Activated naive CD8-positive, alpha-beta T cell treated with anti-CD3 and anti-CD28 coated beads, Interleukin-2, amount 50 U/mL, for 24 hours (primary cell): ENCODE results near the gene SLC39A12.

Experiments used
- ATAC-seq: fragments of 150-1000 bp; cut with Tn5 transposase; one replicate; pipeline ENCODE4 v1.10.0; 2021
- DNase-seq: peaks from one replicate; pipeline ENCODE4 v3.0.0; 2021
- H3K27ac Mint-ChIP-seq: one replicate; pipeline ENCODE4 v1.8.0; 2021; ENCODE audit warnings: mild to moderate bottlenecking, mixed read lengths
- H3K27me3 Mint-ChIP-seq: one replicate; pipeline ENCODE4 v1.8.0; 2021; ENCODE audit warnings: mixed read lengths
- H3K36me3 Mint-ChIP-seq: one replicate; pipeline ENCODE4 v1.8.0; 2021; ENCODE audit warnings: low read depth, mixed read lengths
- H3K4me1 Mint-ChIP-seq: one replicate; pipeline ENCODE4 v1.8.0; 2021; ENCODE audit warnings: mixed read lengths
- H3K4me3 Mint-ChIP-seq: one replicate; pipeline ENCODE4 v1.8.0; 2021; ENCODE audit warnings: mild to moderate bottlenecking, moderate library complexity, mixed read lengths
- H3K9me3 Mint-ChIP-seq: one replicate; pipeline ENCODE4 v1.8.0; 2021; ENCODE audit warnings: mixed read lengths

Gene SLC39A12

GRCh38 chr10:17951868-17952371 is at the start of gene SLC39A12:
Gene SLC39A12, plus strand, starts transcription at chr10:17951918. Its CDS starts 1,359 bp downstream, at chr10:17953277.
- DNase-seq, result no peak
- Mint-ChIP-seq H3K27me3 (no peaks in the 10 kb centered on the region), H3K4me1 (no peaks in the 10 kb centered on the region), H3K36me3 (no peaks in the 10 kb centered on the region), H3K27ac (no peak within 1 kb of the TSS), H3K4me3 (no peak within 1 kb of the TSS), H3K9me3 (no peaks in the 10 kb centered on the region)
- ATAC-seq, result no peak

- DNase-seq (no peak), ATAC-seq (no peak)
- Mint-ChIP-seq H3K27ac (no peak overlapping the region), H3K9me3 (no peaks in the 10 kb centered on the region), H3K36me3 (no peaks in the 10 kb centered on the region), H3K27me3 (no peaks in the 10 kb centered on the region), H3K4me3 (no peak overlapping the region), H3K4me1 (no peaks in the 10 kb centered on the region)
Measured at GRCh38 chr10:17904564-17904963, 47.2 kb upstream of the SLC39A12 start.

GRCh38 chr10:17905491-17905890 is 46.2 kb upstream of the SLC39A12 start:
- H3K9me3 Mint-ChIP-seq, result no peaks in the 10 kb centered on the region
- no peak for DNase-seq

GRCh38 chr10:17906002-17906401 is 45.7 kb upstream of the SLC39A12 start:
- Mint-ChIP-seq H3K9me3 (no peaks in the 10 kb centered on the region), H3K4me3 (no peak overlapping the region), H3K36me3 (no peaks in the 10 kb centered on the region), H3K27me3 (no peaks in the 10 kb centered on the region), H3K4me1 (no peaks in the 10 kb centered on the region), H3K27ac (no peak overlapping the region)
- ATAC-seq (no peak), DNase-seq (no peak)

More at GRCh38 chr10:17905491-17905890, 46.2 kb upstream of the SLC39A12 start:
- Mint-ChIP-seq H3K27me3 (no peaks in the 10 kb centered on the region), H3K27ac (no peak overlapping the region), H3K36me3 (no peaks in the 10 kb centered on the region), H3K4me1 (no peaks in the 10 kb centered on the region), H3K4me3 (no peak overlapping the region)
- no peak for ATAC-seq

- Mint-ChIP-seq H3K27me3 (no peaks in the 10 kb centered on the region), H3K27ac (no peak overlapping the region), H3K4me1 (no peaks in the 10 kb centered on the region), H3K4me3 (no peak overlapping the region), H3K9me3 (no peaks in the 10 kb centered on the region), H3K36me3 (no peaks in the 10 kb centered on the region)
- DNase-seq (no peak), ATAC-seq (no peak)
Measured at GRCh38 chr10:17907641-17908040, 44.1 kb upstream of the SLC39A12 start.

- peak; percentile 3 for DNase-seq
- Mint-ChIP-seq H3K36me3 (no peaks in the 10 kb centered on the region), H3K9me3 (no peaks in the 10 kb centered on the region), H3K27me3 (no peaks in the 10 kb centered on the region), H3K4me1 (no peaks in the 10 kb centered on the region), H3K27ac (no peak overlapping the region), H3K4me3 (no peak overlapping the region)
- ATAC-seq, result no peak
Measured at GRCh38 chr10:17910125-17910789, 41.5 kb upstream of the SLC39A12 start.

- Mint-ChIP-seq H3K9me3 (no peaks in the 10 kb centered on the region), H3K27ac (no peak overlapping the region), H3K4me1 (no peaks in the 10 kb centered on the region), H3K36me3 (no peaks in the 10 kb centered on the region), H3K27me3 (no peaks in the 10 kb centered on the region), H3K4me3 (no peak overlapping the region)
- DNase-seq (no peak), ATAC-seq (no peak)
Measured at GRCh38 chr10:17912754-17913153, 39.0 kb upstream of the SLC39A12 start.

GRCh38 chr10:17913604-17914003 is 38.1 kb upstream of the SLC39A12 start:
- H3K27ac Mint-ChIP-seq, result no peak overlapping the region
- H3K9me3 Mint-ChIP-seq, result peaks cover 5% of the 10 kb centered on the region
- no peaks in the 10 kb centered on the region for H3K4me1 Mint-ChIP-seq
- H3K36me3 Mint-ChIP-seq, result no peaks in the 10 kb centered on the region
- DNase-seq, result no peak
- H3K4me3 Mint-ChIP-seq, result no peak overlapping the region
- H3K27me3 Mint-ChIP-seq, result no peaks in the 10 kb centered on the region
- no peak for ATAC-seq

- ATAC-seq, result no peak
- no peaks in the 10 kb centered on the region for H3K27me3 Mint-ChIP-seq
Measured at GRCh38 chr10:17914169-17915045, 37.3 kb upstream of the SLC39A12 start.

GRCh38 chr10:17915181-17915580 is 36.5 kb upstream of the SLC39A12 start:
- no peak overlapping the region for H3K4me3 Mint-ChIP-seq
- ATAC-seq, result no peak
- no peaks in the 10 kb centered on the region for H3K4me1 Mint-ChIP-seq
- H3K36me3 Mint-ChIP-seq, result no peaks in the 10 kb centered on the region
- no peak for DNase-seq
- H3K27ac Mint-ChIP-seq, result no peak overlapping the region
- H3K9me3 Mint-ChIP-seq, result peaks cover 9% of the 10 kb centered on the region
- H3K27me3 Mint-ChIP-seq, result no peaks in the 10 kb centered on the region

More at GRCh38 chr10:17914169-17915045, 37.3 kb upstream of the SLC39A12 start:
- H3K4me1 Mint-ChIP-seq, result no peaks in the 10 kb centered on the region
- no peak overlapping the region for H3K27ac Mint-ChIP-seq
- DNase-seq, result no peak
- no peak overlapping the region for H3K4me3 Mint-ChIP-seq
- peaks cover 9% of the 10 kb centered on the region for H3K9me3 Mint-ChIP-seq
- no peaks in the 10 kb centered on the region for H3K36me3 Mint-ChIP-seq

GRCh38 chr10:17918187-17918903 is 33.4 kb upstream of the SLC39A12 start:
- H3K27me3 Mint-ChIP-seq, result no peaks in the 10 kb centered on the region
- H3K4me1 Mint-ChIP-seq, result no peaks in the 10 kb centered on the region
- DNase-seq (no peak), ATAC-seq (no peak)
- H3K27ac Mint-ChIP-seq, result no peak overlapping the region
- H3K9me3 Mint-ChIP-seq, result peaks cover 9% of the 10 kb centered on the region
- no peaks in the 10 kb centered on the region for H3K36me3 Mint-ChIP-seq
- H3K4me3 Mint-ChIP-seq, result no peak overlapping the region

GRCh38 chr10:17921378-17921777 is 30.3 kb upstream of the SLC39A12 start:
- H3K36me3 Mint-ChIP-seq, result no peaks in the 10 kb centered on the region
- no peak overlapping the region for H3K27ac Mint-ChIP-seq
- H3K27me3 Mint-ChIP-seq, result no peaks in the 10 kb centered on the region
- no peak for DNase-seq
- no peak overlapping the region for H3K4me3 Mint-ChIP-seq
- no peak for ATAC-seq
- H3K4me1 Mint-ChIP-seq, result no peaks in the 10 kb centered on the region
- H3K9me3 Mint-ChIP-seq, result peaks cover 9% of the 10 kb centered on the region

GRCh38 chr10:17923728-17924127 is 28.0 kb upstream of the SLC39A12 start:
- H3K4me3 Mint-ChIP-seq, result no peak overlapping the region
- ATAC-seq (no peak), DNase-seq (no peak)
- H3K9me3 Mint-ChIP-seq, result peaks cover 2% of the 10 kb centered on the region
- H3K27me3 Mint-ChIP-seq, result no peaks in the 10 kb centered on the region
- H3K36me3 Mint-ChIP-seq, result no peaks in the 10 kb centered on the region
- no peak overlapping the region for H3K27ac Mint-ChIP-seq
- no peaks in the 10 kb centered on the region for H3K4me1 Mint-ChIP-seq

GRCh38 chr10:17943033-17943745 is 8.5 kb upstream of the SLC39A12 start:
- H3K9me3 Mint-ChIP-seq, result no peaks in the 10 kb centered on the region
- no peaks in the 10 kb centered on the region for H3K36me3 Mint-ChIP-seq
- H3K27me3 Mint-ChIP-seq, result no peaks in the 10 kb centered on the region
- no peak overlapping the region for H3K27ac Mint-ChIP-seq
- ATAC-seq, result no peak
- H3K4me1 Mint-ChIP-seq, result no peaks in the 10 kb centered on the region
- DNase-seq, result no peak
- H3K4me3 Mint-ChIP-seq, result no peak overlapping the region
